Hepatocyte (in vitro differentiated cells): ENCODE measurements around the gene CPD.
"Not testable (repeated sequence)": the region's sequence is repeated elsewhere in the genome, so short reads cannot be mapped to it uniquely, and the experiment has no call there.

ENCODE experiments used
- EZH2 ChIP-seq: fragments of 200-600 bp; sonication (generic); IDR thresholded peaks from 2 replicates; pipeline ENCODE4 v1.6.1; 2016; ENCODE audit warnings: antibody characterized with exemption, mild to moderate bottlenecking, borderline replicate concordance
- EZH2phosphoT487 ChIP-seq: fragments of 200-600 bp; sonication (generic); IDR thresholded peaks from one replicate; pipeline ENCODE4 v1.6.1; 2018; ENCODE audit warnings: antibody characterized with exemption, mild to moderate bottlenecking, low read depth, moderate library complexity; ENCODE audit not compliant: unreplicated experiment, severe bottlenecking

- not testable (repeated sequence) for TF ChIP-seq EZH2phosphoT487, EZH2
Observed at GRCh38 chr17:30410627-30411026, 31.9 kb downstream of the CPD start.
